ENCODE data around the gene CRACR2A. TPM values are rescaled to one million over a fixed set of nuclear protein-coding genes. Genes with fewer than 3 reads are reported as not detected.

CRACR2A gene
- total RNA-seq, 2 experiments from 2014 or later: 28.2 to 31.1 TPM

GRCh38 chr12:3602488-3602887 lies 150.4 kb downstream of the CRACR2A start:
- Histone ChIP-seq H3K4me2 (ENCODE audit: low read length) (no peak overlapping the region), H3K4me1 (ENCODE audit: insufficient read depth, low read length, poor library complexity, severe bottlenecking) (no peaks in the 10 kb centered on the region), H3K4me3 (ENCODE audit: low read depth, low read length, poor library complexity, severe bottlenecking) (no peak overlapping the region), H3K9me3 (ENCODE audit: low read length) (no peaks in the 10 kb centered on the region), H4K20me1 (ENCODE audit: insufficient read depth, low read length) (no peaks in the 10 kb centered on the region), H3K9me2 (ENCODE audit: insufficient read depth, low read length) (no peaks in the 10 kb centered on the region), H3K36me3 (ENCODE audit: insufficient read depth, low read length) (no peaks in the 10 kb centered on the region), H3K27ac (ENCODE audit: low read depth, low read length, poor library complexity, severe bottlenecking) (no peak overlapping the region), H3K79me2 (ENCODE audit: insufficient read depth, low read depth, low read length) (no peaks in the 10 kb centered on the region), H2AFZ (ENCODE audit: low read length) (no peak overlapping the region)
- ChIA-PET POLR2A (no interaction called here), CTCF (ENCODE audit: unreplicated experiment) (interaction anchor here (0.6 kb wide), 1 partner anchor 50 kb away, joined by 5 read pairs; no protein-coding TSS in a partner anchor)
- DNase-seq (ENCODE audit: low spot score): no peak
- intact Hi-C loops (cut with micrococcal nuclease; ENCODE audit: unreplicated experiment): no loop called here
- TF ChIP-seq, protein P1, sequence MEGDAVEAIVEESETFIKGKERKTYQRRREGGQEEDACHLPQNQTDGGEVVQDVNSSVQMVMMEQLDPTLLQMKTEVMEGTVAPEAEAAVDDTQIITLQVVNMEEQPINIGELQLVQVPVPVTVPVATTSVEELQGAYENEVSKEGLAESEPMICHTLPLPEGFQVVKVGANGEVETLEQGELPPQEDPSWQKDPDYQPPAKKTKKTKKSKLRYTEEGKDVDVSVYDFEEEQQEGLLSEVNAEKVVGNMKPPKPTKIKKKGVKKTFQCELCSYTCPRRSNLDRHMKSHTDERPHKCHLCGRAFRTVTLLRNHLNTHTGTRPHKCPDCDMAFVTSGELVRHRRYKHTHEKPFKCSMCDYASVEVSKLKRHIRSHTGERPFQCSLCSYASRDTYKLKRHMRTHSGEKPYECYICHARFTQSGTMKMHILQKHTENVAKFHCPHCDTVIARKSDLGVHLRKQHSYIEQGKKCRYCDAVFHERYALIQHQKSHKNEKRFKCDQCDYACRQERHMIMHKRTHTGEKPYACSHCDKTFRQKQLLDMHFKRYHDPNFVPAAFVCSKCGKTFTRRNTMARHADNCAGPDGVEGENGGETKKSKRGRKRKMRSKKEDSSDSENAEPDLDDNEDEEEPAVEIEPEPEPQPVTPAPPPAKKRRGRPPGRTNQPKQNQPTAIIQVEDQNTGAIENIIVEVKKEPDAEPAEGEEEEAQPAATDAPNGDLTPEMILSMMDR (conservative IDR thresholded peaks at IDR 0.05; ENCODE audit: low read length): no peak
- no peak for TF ChIP-seq EZH2phosphoT487 (IDR thresholded peaks at IDR 0.05; ENCODE audit: borderline replicate concordance, low read depth, low read length)
- no TSS peak for BruUV-seq (replicated peaks)

- CTCF ChIA-PET (ENCODE audit: unreplicated experiment): interaction anchor here (0.6 kb wide), 1 partner anchor 49 kb away, joined by 5 read pairs; no protein-coding TSS in a partner anchor
- H3K79me2 ChIP-seq (ENCODE audit: insufficient read depth, low read depth, low read length): no peaks in the 10 kb centered on the region
Observed at GRCh38 chr12:3601461-3602150, 151.3 kb downstream of the CRACR2A start.

GRCh38 chr12:3600951-3601350 lies 152.0 kb downstream of the CRACR2A start:
- POLR2A ChIA-PET: no interaction called here
- CTCF ChIA-PET (ENCODE audit: unreplicated experiment): no interaction called here

More at GRCh38 chr12:3601461-3602150, 151.3 kb downstream of the CRACR2A start:
- no peaks in the 10 kb centered on the region for H3K4me1 ChIP-seq (ENCODE audit: insufficient read depth, low read length, poor library complexity, severe bottlenecking)
- BruUV-seq (replicated peaks): no TSS peak
- POLR2A ChIA-PET: no interaction called here
- no peak for TF ChIP-seq EZH2phosphoT487 (IDR thresholded peaks at IDR 0.05; ENCODE audit: borderline replicate concordance, low read depth, low read length)
- no peak overlapping the region for H3K4me3 ChIP-seq (ENCODE audit: low read depth, low read length, poor library complexity, severe bottlenecking)
- H3K27ac ChIP-seq (ENCODE audit: low read depth, low read length, poor library complexity, severe bottlenecking): no peak overlapping the region
- no peaks in the 10 kb centered on the region for H3K36me3 ChIP-seq (ENCODE audit: insufficient read depth, low read length)
- H3K9me2 ChIP-seq (ENCODE audit: insufficient read depth, low read length): no peaks in the 10 kb centered on the region
- H4K20me1 ChIP-seq (ENCODE audit: insufficient read depth, low read length): no peaks in the 10 kb centered on the region
- no peak overlapping the region for H2AFZ ChIP-seq (ENCODE audit: low read length)
- intact Hi-C loops (cut with micrococcal nuclease; ENCODE audit: unreplicated experiment): no loop called here
- DNase-seq (ENCODE audit: low spot score): no peak
- no peaks in the 10 kb centered on the region for H3K9me3 ChIP-seq (ENCODE audit: low read length)
- no peak overlapping the region for H3K4me2 ChIP-seq (ENCODE audit: low read length)

More at GRCh38 chr12:3600951-3601350, 152.0 kb downstream of the CRACR2A start:
- BruUV-seq (replicated peaks): no TSS peak
- Histone ChIP-seq H3K4me3 (ENCODE audit: low read depth, low read length, poor library complexity, severe bottlenecking) (no peak overlapping the region), H3K4me2 (ENCODE audit: low read length) (no peak overlapping the region), H3K36me3 (ENCODE audit: insufficient read depth, low read length) (no peaks in the 10 kb centered on the region), H2AFZ (ENCODE audit: low read length) (no peak overlapping the region), H3K27ac (ENCODE audit: low read depth, low read length, poor library complexity, severe bottlenecking) (no peak overlapping the region), H3K79me2 (ENCODE audit: insufficient read depth, low read depth, low read length) (no peaks in the 10 kb centered on the region), H3K9me3 (ENCODE audit: low read length) (no peaks in the 10 kb centered on the region), H3K9me2 (ENCODE audit: insufficient read depth, low read length) (no peaks in the 10 kb centered on the region), H3K4me1 (ENCODE audit: insufficient read depth, low read length, poor library complexity, severe bottlenecking) (no peaks in the 10 kb centered on the region), H4K20me1 (ENCODE audit: insufficient read depth, low read length) (no peaks in the 10 kb centered on the region)
- no peak for TF ChIP-seq EZH2phosphoT487 (IDR thresholded peaks at IDR 0.05; ENCODE audit: borderline replicate concordance, low read depth, low read length)
- TF ChIP-seq, protein P1 (conservative IDR thresholded peaks at IDR 0.05; ENCODE audit: low read length): no peak
- no peak for DNase-seq (ENCODE audit: low spot score)
- intact Hi-C loops (cut with micrococcal nuclease; ENCODE audit: unreplicated experiment): no loop called here
